ENCODE data around the gene KIRREL3. TPM values are rescaled to one million over a fixed set of nuclear protein-coding genes. Genes with fewer than 3 reads are reported as not detected.

Gene KIRREL3
- total RNA-seq, 1 experiment from 2014 or later = 2.2 TPM

GRCh38 chr11:126465573-126466188 is 534.9 kb downstream of the KIRREL3 start:
- Histone ChIP-seq H3K79me2 (ENCODE audit: low read depth) (no peaks in the 10 kb centered on the region), H3K9me2 (ENCODE audit: insufficient read depth) (no peaks in the 10 kb centered on the region), H3F3A (ENCODE audit: insufficient read depth, low read depth) (no peaks in the 10 kb centered on the region), H3K36me3 (ENCODE audit: low read depth) (no peaks in the 10 kb centered on the region), H3K4me2 (no peak overlapping the region), H3K9me3 (ENCODE audit: insufficient read depth, low read depth) (no peaks in the 10 kb centered on the region), H3K4me3 (no peak overlapping the region), H2AFZ (no peak overlapping the region), H3K4me1 (replicated peaks; ENCODE audit: insufficient read depth) (no peaks in the 10 kb centered on the region), H4K20me1 (ENCODE audit: insufficient read depth) (no peaks in the 10 kb centered on the region), H3K27me3 (ENCODE audit: insufficient read depth, low read depth) (peaks cover 44% of the 10 kb centered on the region), H3K27ac (no peak overlapping the region)
- BruUV-seq (replicated peaks) = no TSS peak
- POLR2A ChIA-PET (ENCODE audit: unreplicated experiment) = interaction anchor here (0.7 kb wide), 1 partner anchor 17 kb away, joined by 6 read pairs; no protein-coding TSS in a partner anchor
- TF ChIP-seq, protein P1, sequence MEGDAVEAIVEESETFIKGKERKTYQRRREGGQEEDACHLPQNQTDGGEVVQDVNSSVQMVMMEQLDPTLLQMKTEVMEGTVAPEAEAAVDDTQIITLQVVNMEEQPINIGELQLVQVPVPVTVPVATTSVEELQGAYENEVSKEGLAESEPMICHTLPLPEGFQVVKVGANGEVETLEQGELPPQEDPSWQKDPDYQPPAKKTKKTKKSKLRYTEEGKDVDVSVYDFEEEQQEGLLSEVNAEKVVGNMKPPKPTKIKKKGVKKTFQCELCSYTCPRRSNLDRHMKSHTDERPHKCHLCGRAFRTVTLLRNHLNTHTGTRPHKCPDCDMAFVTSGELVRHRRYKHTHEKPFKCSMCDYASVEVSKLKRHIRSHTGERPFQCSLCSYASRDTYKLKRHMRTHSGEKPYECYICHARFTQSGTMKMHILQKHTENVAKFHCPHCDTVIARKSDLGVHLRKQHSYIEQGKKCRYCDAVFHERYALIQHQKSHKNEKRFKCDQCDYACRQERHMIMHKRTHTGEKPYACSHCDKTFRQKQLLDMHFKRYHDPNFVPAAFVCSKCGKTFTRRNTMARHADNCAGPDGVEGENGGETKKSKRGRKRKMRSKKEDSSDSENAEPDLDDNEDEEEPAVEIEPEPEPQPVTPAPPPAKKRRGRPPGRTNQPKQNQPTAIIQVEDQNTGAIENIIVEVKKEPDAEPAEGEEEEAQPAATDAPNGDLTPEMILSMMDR (conservative IDR thresholded peaks at IDR 0.05) = no peak
- no peak for TF ChIP-seq EZH2 (IDR thresholded peaks at IDR 0.05; ENCODE audit: low read depth)
- intact Hi-C loops (cut with micrococcal nuclease; ENCODE audit: unreplicated experiment) = no loop called here
- CTCF ChIA-PET = interaction anchor here (0.7 kb wide), 1 partner anchor 1595 kb away, joined by 3 read pairs; no protein-coding TSS in a partner anchor
- peak in 1 of 2 experiments; percentile 17 for DNase-seq

DNA sequence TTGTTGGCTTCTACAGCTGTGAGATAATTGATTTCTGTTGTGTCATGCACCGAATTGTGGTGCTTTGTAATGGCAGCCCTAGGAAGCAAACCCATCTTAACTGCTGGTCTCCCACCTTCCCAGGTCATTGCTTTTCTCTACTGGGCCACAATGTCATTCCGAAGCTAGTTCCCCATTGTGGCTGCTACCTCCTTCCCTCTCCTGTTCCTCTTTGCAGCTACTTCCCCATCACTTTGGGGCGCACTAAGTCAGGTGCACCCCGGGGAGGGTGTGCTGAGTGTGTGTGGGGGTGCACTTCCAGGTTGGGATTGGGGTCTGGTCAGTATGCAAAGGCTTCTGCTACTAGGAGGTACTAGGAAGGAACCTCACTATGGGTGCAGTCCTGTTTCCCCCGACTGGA is 535.8 kb downstream of the KIRREL3 start:
- H2AFZ ChIP-seq = no peak overlapping the region
- no TSS peak for BruUV-seq (replicated peaks)
- no peaks in the 10 kb centered on the region for H3K9me2 ChIP-seq (ENCODE audit: insufficient read depth)
- no peaks in the 10 kb centered on the region for H4K20me1 ChIP-seq (ENCODE audit: insufficient read depth)
- intact Hi-C loops (cut with micrococcal nuclease; ENCODE audit: unreplicated experiment) = no loop called here
- peaks cover 50% of the 10 kb centered on the region for H3K27me3 ChIP-seq (ENCODE audit: insufficient read depth, low read depth)
- H3F3A ChIP-seq (ENCODE audit: insufficient read depth, low read depth) = no peaks in the 10 kb centered on the region
- no peak for TF ChIP-seq EZH2 (IDR thresholded peaks at IDR 0.05; ENCODE audit: low read depth)
- TF ChIP-seq, protein P1 (conservative IDR thresholded peaks at IDR 0.05) = no peak
- DNase-seq = no peak
- H3K27ac ChIP-seq = no peak overlapping the region
- H3K79me2 ChIP-seq (ENCODE audit: low read depth) = no peaks in the 10 kb centered on the region
- POLR2A ChIA-PET (ENCODE audit: unreplicated experiment) = no interaction called here
- CTCF ChIA-PET = no interaction called here
- no peak overlapping the region for H3K4me3 ChIP-seq
- H3K9me3 ChIP-seq (ENCODE audit: insufficient read depth, low read depth) = no peaks in the 10 kb centered on the region
- no peaks in the 10 kb centered on the region for H3K36me3 ChIP-seq (ENCODE audit: low read depth)
- H3K4me1 ChIP-seq (replicated peaks; ENCODE audit: insufficient read depth) = no peaks in the 10 kb centered on the region
- no peak overlapping the region for H3K4me2 ChIP-seq

GRCh38 chr11:126462422-126462821 is 538.1 kb downstream of the KIRREL3 start:
- Histone ChIP-seq H3F3A (ENCODE audit: insufficient read depth, low read depth) (no peaks in the 10 kb centered on the region), H2AFZ (no peak overlapping the region), H4K20me1 (ENCODE audit: insufficient read depth) (no peaks in the 10 kb centered on the region), H3K27ac (no peak overlapping the region), H3K4me2 (no peak overlapping the region), H3K27me3 (ENCODE audit: insufficient read depth, low read depth) (peaks cover 54% of the 10 kb centered on the region), H3K79me2 (ENCODE audit: low read depth) (no peaks in the 10 kb centered on the region), H3K9me2 (ENCODE audit: insufficient read depth) (no peaks in the 10 kb centered on the region), H3K4me3 (no peak overlapping the region), H3K4me1 (replicated peaks; ENCODE audit: insufficient read depth) (no peaks in the 10 kb centered on the region), H3K36me3 (ENCODE audit: low read depth) (no peaks in the 10 kb centered on the region), H3K9me3 (ENCODE audit: insufficient read depth, low read depth) (no peaks in the 10 kb centered on the region)
- DNase-seq = no peak
- no TSS peak for BruUV-seq (replicated peaks)
- CTCF ChIA-PET = no interaction called here
- intact Hi-C loops (cut with micrococcal nuclease; ENCODE audit: unreplicated experiment) = no loop called here
- POLR2A ChIA-PET (ENCODE audit: unreplicated experiment) = no interaction called here
- TF ChIP-seq EZH2 (IDR thresholded peaks at IDR 0.05; ENCODE audit: low read depth) = no peak
- TF ChIP-seq, protein P1 (conservative IDR thresholded peaks at IDR 0.05) = no peak
